Neuronal stem cell (in vitro differentiated cells): ENCODE data around the gene PPP2R5A.

ENCODE experiments used
- DNase-seq: peaks from one replicate; pipeline ENCODE4 v3.0.0-alpha.2; 2013; ENCODE audit warnings: low spot score
- H2AFZ ChIP-seq: one replicate; pipeline ENCODE4 v1.6.1; 2013; ENCODE audit warnings: mild to moderate bottlenecking, low read length, inconsistent platforms
- H2AK5ac ChIP-seq: 2 replicates; pipeline ENCODE4 v1.6.1; 2013; ENCODE audit warnings: low read depth, mild to moderate bottlenecking, inconsistent platforms, low read length, moderate library complexity, mixed read lengths
- H2BK120ac ChIP-seq: 2 replicates; pipeline ENCODE4 v1.6.1; 2013; ENCODE audit warnings: low read depth, mild to moderate bottlenecking, inconsistent platforms, low read length, moderate library complexity, mixed read lengths
- H2BK12ac ChIP-seq: one replicate; pipeline ENCODE4 v1.6.1; 2013; ENCODE audit warnings: low read length, inconsistent platforms
- H2BK15ac ChIP-seq: 2 replicates; pipeline ENCODE4 v1.6.1; 2013; ENCODE audit warnings: mild to moderate bottlenecking, low read length, inconsistent platforms, mixed read lengths
- H2BK5ac ChIP-seq: one replicate; pipeline ENCODE4 v1.6.1; 2013; ENCODE audit warnings: inconsistent platforms, mild to moderate bottlenecking, low read length, moderate library complexity
- H3K14ac ChIP-seq: one replicate; pipeline ENCODE4 v1.6.1; 2013; ENCODE audit warnings: low read length, inconsistent platforms
- H3K18ac ChIP-seq: 2 replicates; pipeline ENCODE4 v1.6.1; 2013; ENCODE audit warnings: low read length, inconsistent platforms
- H3K23ac ChIP-seq: 2 replicates; pipeline ENCODE4 v1.6.1; 2013; ENCODE audit warnings: low read depth, mild to moderate bottlenecking, mixed read lengths, low read length, inconsistent platforms; ENCODE audit not compliant: poor library complexity
- H3K27ac ChIP-seq: replicated peaks from 3 replicates; pipeline ENCODE4 v1.5.1; 2013; ENCODE audit warnings: low read length, inconsistent platforms
- H3K27me3 ChIP-seq, 3 experiments: 2 replicates each; pipeline ENCODE4 v1.6.1; 2013; ENCODE audit warnings: low read length in 3 of 3, mild to moderate bottlenecking in 2 of 3, inconsistent platforms in 1 of 3, low read depth in 1 of 3, mixed read lengths in 1 of 3, moderate library complexity in 1 of 3; ENCODE audit not compliant: control insufficient read depth in 3 of 3, insufficient read depth in 3 of 3
- H3K36me3 ChIP-seq, 2 donors: replicated peaks in 1 of 2; 2 replicates each; pipeline ENCODE4 v1.6.1; 2013; ENCODE audit warnings: low read length in 2 of 2; ENCODE audit not compliant: control insufficient read depth in 2 of 2, insufficient read depth in 2 of 2
- H3K4ac ChIP-seq: 2 replicates; pipeline ENCODE4 v1.6.1; 2013; ENCODE audit warnings: inconsistent platforms, mild to moderate bottlenecking, low read length, moderate library complexity
- H3K4me1 ChIP-seq, 2 donors: 1 replicate in 1 of 2; 2 replicates in 1 of 2; pipeline ENCODE4 v1.6.1; 2013; ENCODE audit warnings: low read length in 2 of 2, low read depth in 1 of 2; ENCODE audit not compliant: control insufficient read depth in 2 of 2, insufficient read depth in 1 of 2
- H3K4me2 ChIP-seq: one replicate; pipeline ENCODE4 v1.6.1; 2013; ENCODE audit warnings: mild to moderate bottlenecking, low read length, inconsistent platforms; ENCODE audit not compliant: insufficient read depth, poor library complexity, severe bottlenecking
- H3K4me3 ChIP-seq, 2 donors: 2 replicates each; pipeline ENCODE4 v1.5.1; 2013; ENCODE audit warnings: low read length in 2 of 2, mild to moderate bottlenecking in 2 of 2, inconsistent platforms in 1 of 2, moderate library complexity in 1 of 2
- H3K79me1 ChIP-seq: one replicate; pipeline ENCODE4 v1.6.1; 2013; ENCODE audit warnings: low read depth, mild to moderate bottlenecking, inconsistent platforms, low read length, moderate library complexity
- H3K9ac ChIP-seq: one replicate; pipeline ENCODE4 v1.6.1; 2013; ENCODE audit warnings: mild to moderate bottlenecking, low read depth, low read length, inconsistent platforms; ENCODE audit not compliant: poor library complexity
- H3K9me3 ChIP-seq, 2 donors: replicated peaks in 1 of 2; 2 replicates each; pipeline versions ENCODE3 to v1.6.1; 2013; ENCODE audit warnings: low read length in 2 of 2, mild to moderate bottlenecking in 2 of 2, inconsistent platforms in 1 of 2, low read depth in 1 of 2, mixed read lengths in 1 of 2, moderate library complexity in 1 of 2; ENCODE audit not compliant: control insufficient read depth in 2 of 2, insufficient read depth in 1 of 2
- H4K8ac ChIP-seq: one replicate; pipeline ENCODE4 v1.6.1; 2013; ENCODE audit warnings: low read depth, mild to moderate bottlenecking, inconsistent platforms, low read length, moderate library complexity
- H4K91ac ChIP-seq: one replicate; pipeline ENCODE4 v1.6.1; 2013; ENCODE audit warnings: low read length, low read depth, mild to moderate bottlenecking, inconsistent platforms; ENCODE audit not compliant: poor library complexity
- WGBS, 2 donors: extraction: QIAGEN DNeasy Blood & Tissue Kit; methylation state at CpG; one replicate each; pipeline ENCODE4 v1.1.7; 2013; ENCODE audit warnings: missing lambda C conversion rate in 2 of 2, mixed read lengths in 1 of 2; ENCODE audit not compliant: insufficient read length in 2 of 2, insufficient replicate concordance in 1 of 2; ENCODE audit errors: extremely low coverage in 2 of 2; 5-methylcytosine and 5-hydroxymethylcytosine counted together

Gene PPP2R5A

GRCh38 chr1:212351588-212352362 lies 66.6 kb downstream of the PPP2R5A start:
- no peak overlapping the region for H2AFZ ChIP-seq
- no peak overlapping the region for H4K91ac ChIP-seq
- no peak overlapping the region for H2BK5ac ChIP-seq
- no peak overlapping the region for H2BK12ac ChIP-seq
- no peak overlapping the region for H4K8ac ChIP-seq
- H3K23ac ChIP-seq, result no peak overlapping the region
- H3K27ac ChIP-seq, result no peak overlapping the region
- peaks cover 0 to 52% of the 10 kb centered on the region in 2 donors for H3K36me3 ChIP-seq
- no peak overlapping the region for H3K4me2 ChIP-seq
- DNase-seq, result no peak
- H2BK120ac ChIP-seq, result no peak overlapping the region
- H3K9me3 ChIP-seq, result no peaks in the 10 kb centered on the region
- H2AK5ac ChIP-seq, result no peak overlapping the region
- no peak overlapping the region for H2BK15ac ChIP-seq
- H3K27me3 ChIP-seq, result no peaks in the 10 kb centered on the region
- WGBS, 2 donors, result 100% methylated on average over 1 of the region's 10 CpGs
- no peak overlapping the region for H3K14ac ChIP-seq
- H3K18ac ChIP-seq, result no peak overlapping the region
- H3K4me3 ChIP-seq, result no peak overlapping the region
- no peaks in the 10 kb centered on the region for H3K79me1 ChIP-seq
- H3K4ac ChIP-seq, result no peak overlapping the region
- no peak overlapping the region for H3K9ac ChIP-seq
- no peaks in the 10 kb centered on the region for H3K4me1 ChIP-seq

DNA sequence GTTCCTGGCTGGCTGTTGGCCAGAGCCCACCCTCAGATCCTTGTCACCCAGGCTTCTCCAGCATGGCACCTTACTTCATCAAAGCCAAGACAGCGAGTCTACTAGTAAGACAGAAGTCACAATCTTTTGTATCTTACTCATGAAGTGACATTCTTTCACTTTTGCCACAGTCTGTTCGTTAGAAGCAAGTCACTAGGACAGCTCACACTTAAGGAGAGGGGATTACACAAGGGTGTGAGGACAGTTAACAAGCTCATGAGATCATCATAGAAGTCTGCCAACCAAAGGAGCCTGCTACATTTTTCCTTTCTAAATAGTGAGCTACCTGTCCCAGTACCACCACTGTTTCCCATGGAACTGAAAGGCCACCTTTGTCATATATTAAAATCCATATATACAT lies 68.0 kb downstream of the PPP2R5A start:
- H3K4me3 ChIP-seq, result no peak overlapping the region
- H2BK5ac ChIP-seq, result no peak overlapping the region
- H3K4me1 ChIP-seq, result no peaks in the 10 kb centered on the region
- H2AFZ ChIP-seq, result no peak overlapping the region
- no peak overlapping the region for H2AK5ac ChIP-seq
- H2BK120ac ChIP-seq, result no peak overlapping the region
- H2BK12ac ChIP-seq, result no peak overlapping the region
- no CpG with 5 or more reads among the region's 2 CpGs for WGBS, 2 donors
- H3K18ac ChIP-seq, result no peak overlapping the region
- DNase-seq, result no peak
- H3K9me3 ChIP-seq, result no peaks in the 10 kb centered on the region
- peaks cover 0 to 53% of the 10 kb centered on the region in 2 donors for H3K36me3 ChIP-seq
- no peak overlapping the region for H3K9ac ChIP-seq
- no peak overlapping the region for H4K91ac ChIP-seq
- H3K23ac ChIP-seq, result no peak overlapping the region
- H4K8ac ChIP-seq, result no peak overlapping the region
- H3K27ac ChIP-seq, result no peak overlapping the region
- H3K79me1 ChIP-seq, result no peaks in the 10 kb centered on the region
- H3K27me3 ChIP-seq, result no peaks in the 10 kb centered on the region
- H3K4me2 ChIP-seq, result no peak overlapping the region
- no peak overlapping the region for H3K14ac ChIP-seq
- H2BK15ac ChIP-seq, result no peak overlapping the region
- no peak overlapping the region for H3K4ac ChIP-seq

GRCh38 chr1:212354464-212354863 lies 69.3 kb downstream of the PPP2R5A start:
- Histone ChIP-seq H3K18ac (no peak overlapping the region), H3K23ac (no peak overlapping the region), H2BK5ac (no peak overlapping the region), H3K4me1 (no peaks in the 10 kb centered on the region), H3K79me1 (no peaks in the 10 kb centered on the region), H4K8ac (no peak overlapping the region), H2BK12ac (no peak overlapping the region), H3K14ac (no peak overlapping the region), H3K4me3 (no peak overlapping the region), H3K4me2 (no peak overlapping the region), H2BK15ac (no peak overlapping the region), H3K36me3 (peaks cover 0 to 59% of the 10 kb centered on the region in 2 donors), H2BK120ac (no peak overlapping the region), H2AK5ac (no peak overlapping the region), H3K27ac (no peak overlapping the region), H3K27me3 (no peaks in the 10 kb centered on the region), H3K4ac (no peak overlapping the region), H3K9ac (no peak overlapping the region), H3K9me3 (no peaks in the 10 kb centered on the region), H2AFZ (no peak overlapping the region), H4K91ac (no peak overlapping the region)
- no CpG with 5 or more reads among the region's 3 CpGs for WGBS, 2 donors
- DNase-seq, result no peak

GRCh38 chr1:212355230-212355969 lies 70.2 kb downstream of the PPP2R5A start:
- Histone ChIP-seq H3K36me3 (peaks cover 3 to 65% of the 10 kb centered on the region in 2 donors), H3K23ac (no peak overlapping the region), H3K18ac (no peak overlapping the region), H3K27me3 (no peaks in the 10 kb centered on the region), H3K4me1 (no peaks in the 10 kb centered on the region), H4K8ac (no peak overlapping the region), H2BK120ac (no peak overlapping the region), H2AFZ (no peak overlapping the region), H3K9me3 (no peaks in the 10 kb centered on the region), H2BK15ac (no peak overlapping the region), H2AK5ac (no peak overlapping the region), H4K91ac (no peak overlapping the region), H3K27ac (no peak overlapping the region), H3K4ac (no peak overlapping the region), H3K4me2 (no peak overlapping the region), H3K14ac (no peak overlapping the region), H2BK5ac (no peak overlapping the region), H3K4me3 (no peak overlapping the region), H3K79me1 (no peaks in the 10 kb centered on the region), H3K9ac (no peak overlapping the region), H2BK12ac (no peak overlapping the region)
- no peak for DNase-seq
- no CpG with 5 or more reads among the region's 3 CpGs for WGBS, 2 donors
